ENCODE measurements around the gene SLC50A1.
A peak's percentile ranks its signal among the peaks of the same experiment; 100 is the strongest.
"Not testable (repeated sequence)": the region's sequence is repeated elsewhere in the genome, so short reads cannot be mapped to it uniquely, and the experiment has no call there.

SLC50A1 gene

GRCh38 chr1:155116113-155116764 is 19.4 kb upstream of the SLC50A1 start:
- DNase-seq (ENCODE audit: low read depth) = no peak

- DNase-seq (ENCODE audit: low read depth) = no peak
Measured at GRCh38 chr1:155117610-155118009, 18.0 kb upstream of the SLC50A1 start.

GRCh38 chr1:155118090-155118489 is 17.6 kb upstream of the SLC50A1 start:
- DNase-seq (ENCODE audit: low read depth) = not testable (repeated sequence)

GRCh38 chr1:155120253-155120652 is 15.4 kb upstream of the SLC50A1 start:
- no peak for DNase-seq (ENCODE audit: low read depth)

- no peak for DNase-seq (ENCODE audit: low read depth)
Measured at GRCh38 chr1:155121249-155121648, 14.4 kb upstream of the SLC50A1 start.

- no peak for DNase-seq (ENCODE audit: low read depth)
Measured at GRCh38 chr1:155122308-155122707, 13.3 kb upstream of the SLC50A1 start.

GRCh38 chr1:155123801-155124200 is 11.9 kb upstream of the SLC50A1 start:
- DNase-seq (ENCODE audit: low read depth) = no peak

- no peak for DNase-seq (ENCODE audit: low read depth)
Measured at GRCh38 chr1:155124503-155125463, 10.9 kb upstream of the SLC50A1 start.

- no peak for DNase-seq (ENCODE audit: low read depth)
Measured at GRCh38 chr1:155125511-155125945, 10.1 kb upstream of the SLC50A1 start.

- DNase-seq (ENCODE audit: low read depth) = no peak
Measured at GRCh38 chr1:155125946-155126555, 9.6 kb upstream of the SLC50A1 start.

GRCh38 chr1:155126556-155127104 is 9.0 kb upstream of the SLC50A1 start:
- DNase-seq (ENCODE audit: low read depth) = peak; percentile 17

- peak; percentile 17 for DNase-seq (ENCODE audit: low read depth)
Measured at GRCh38 chr1:155127105-155127966, 8.3 kb upstream of the SLC50A1 start, which contains the start of gene EFNA1. Gene EFNA1, plus strand, starts transcription at chr1:155127876. Its CDS starts 102 bp downstream, at chr1:155127978.

- no peak for DNase-seq (ENCODE audit: low read depth)
Measured at GRCh38 chr1:155127967-155128754, 7.5 kb upstream of the SLC50A1 start.

GRCh38 chr1:155128755-155129473 is 6.7 kb upstream of the SLC50A1 start:
- no peak for DNase-seq (ENCODE audit: low read depth)

- DNase-seq (ENCODE audit: low read depth) = no peak
Measured at GRCh38 chr1:155130272-155131006, 5.2 kb upstream of the SLC50A1 start.

GRCh38 chr1:155131285-155131684 is 4.4 kb upstream of the SLC50A1 start:
- no peak for DNase-seq (ENCODE audit: low read depth)

GRCh38 chr1:155131856-155132255 is 3.8 kb upstream of the SLC50A1 start:
- no peak for DNase-seq (ENCODE audit: low read depth)

- DNase-seq (ENCODE audit: low read depth) = no peak
Measured at GRCh38 chr1:155133799-155134281, 1.8 kb upstream of the SLC50A1 start.

- DNase-seq (ENCODE audit: low read depth) = no peak
Measured at GRCh38 chr1:155134322-155134721, 1.3 kb upstream of the SLC50A1 start.
